GM12801 (cell line): ENCODE data around the gene KLC1.

Source experiments
- CTCF ChIP-seq: IDR thresholded peaks from one replicate; pipeline ENCODE4 v1.5.1; 2011; ENCODE audit warnings: control low read depth; ENCODE audit not compliant: insufficient read length; ENCODE audit errors: extremely low read depth

Gene KLC1

GRCh38 chr14:103626146-103626850 lies 2.7 kb upstream of the KLC1 start:
- no peak for TF ChIP-seq CTCF

GRCh38 chr14:103627073-103628025 lies 1.7 kb upstream of the KLC1 start:
- no peak for TF ChIP-seq CTCF

GRCh38 chr14:103628221-103628683 lies 759 bp upstream of the KLC1 start:
- no peak for TF ChIP-seq CTCF

- TF ChIP-seq CTCF = no peak
These were observed 601 bp downstream of the KLC1 start for GRCh38 chr14:103629503-103630121.

- no peak for TF ChIP-seq CTCF
These were observed 1.5 kb downstream of the KLC1 start for GRCh38 chr14:103630364-103631108.

- no peak for TF ChIP-seq CTCF
These were observed 4.4 kb downstream of the KLC1 start for GRCh38 chr14:103633391-103633790.
